HCT116 (cell line): ENCODE results near the gene TNFRSF8.

Experiments
- CTCF ChIP-seq, 3 experiments: fragments of 200-600 bp in 1 of 3; sonication (generic) in 1 of 3; IDR thresholded peaks in 2 of 3; conservative IDR thresholded peaks in 1 of 3; 2 replicates each; pipeline ENCODE4 v1.5.1; 2012 to 2017; ENCODE audit warnings: low read depth in 2 of 3, low read length in 2 of 3, antibody characterized with exemption in 1 of 3, borderline replicate concordance in 1 of 3, control low read depth in 1 of 3, mild to moderate bottlenecking in 1 of 3, mixed read lengths in 1 of 3, mixed run types in 1 of 3, moderate library complexity in 1 of 3; ENCODE audit not compliant: insufficient read depth in 1 of 3
- EGR1 ChIP-seq: IDR thresholded peaks from 2 replicates; pipeline ENCODE4 v1.6.1; 2012; ENCODE audit warnings: low read depth
- EZH2 ChIP-seq: fragments of 200-600 bp; sonication (generic); IDR thresholded peaks from 2 replicates; pipeline ENCODE4 v1.6.1; 2017; ENCODE audit warnings: antibody characterized with exemption, mixed run types
- POLR2A ChIP-seq: IDR thresholded peaks from 2 replicates; pipeline ENCODE4 v1.7.0; 2011; ENCODE audit warnings: borderline replicate concordance; ENCODE audit not compliant: insufficient read depth, insufficient read length; ENCODE audit errors: extremely low read depth
- POLR2AphosphoS5 ChIP-seq: IDR thresholded peaks from 2 replicates; pipeline ENCODE4 v1.6.1; 2011; ENCODE audit warnings: mild to moderate bottlenecking, low read depth, low read length, moderate library complexity
- SIN3A ChIP-seq: IDR thresholded peaks from 2 replicates; pipeline ENCODE4 v1.6.1; 2012; ENCODE audit warnings: low read depth
- SP1 ChIP-seq: IDR thresholded peaks from 2 replicates; pipeline ENCODE4 v1.6.1; 2012; ENCODE audit warnings: low read depth
- YY1 ChIP-seq: IDR thresholded peaks from 2 replicates; pipeline ENCODE4 v1.6.1; 2011; ENCODE audit warnings: low read length, low read depth, moderate library complexity, mild to moderate bottlenecking; ENCODE audit not compliant: insufficient replicate concordance; ENCODE audit errors: extremely low read depth
- ZBTB33 ChIP-seq: IDR thresholded peaks from 2 replicates; pipeline ENCODE4 v1.6.1; 2011; ENCODE audit warnings: mild to moderate bottlenecking, low read length, moderate library complexity; ENCODE audit not compliant: insufficient replicate concordance; ENCODE audit errors: extremely low read depth
- ZFX ChIP-seq: fragments of 450-650 bp; IDR thresholded peaks from 2 replicates; pipeline ENCODE4 v1.6.1; 2017
- ZNF274 ChIP-seq: fragments of 200-500 bp; sonication (Bioruptor generic); IDR thresholded peaks from 2 replicates; pipeline ENCODE4 v1.6.1; 2014; ENCODE audit warnings: mild to moderate bottlenecking, low read depth, low read length, inconsistent platforms

GRCh38 chr1:12109901-12110300 lies 46.8 kb downstream of the TNFRSF8 start:
- TF ChIP-seq ZNF274 (no peak), CTCF (IDR thresholded peaks at IDR 0.05 in 2 of 3, conservative IDR thresholded peaks at IDR 0.05 in 1 of 3; ENCODE audit: borderline replicate concordance in 1 of 3, insufficient read depth in 1 of 3, low read depth in 2 of 3, low read length in 2 of 3) (no peak), ZFX (no peak), SP1 (no peak), POLR2A (no peak), EZH2 (no peak), EGR1 (no peak), POLR2AphosphoS5 (no peak), YY1 (no peak), SIN3A (no peak), ZBTB33 (no peak)
